ENCODE results near the gene ASXL3.

- TF ChIP-seq POLR2A (IDR thresholded peaks at IDR 0.05; ENCODE audit: low read depth, low read length): no peak
- TF ChIP-seq POLR2AphosphoS5 (IDR thresholded peaks at IDR 0.05; ENCODE audit: low read depth, low read length): no peak
- TF ChIP-seq POU2F2 (IDR thresholded peaks at IDR 0.05; ENCODE audit: low read depth, low read length): no peak
- TF ChIP-seq TAF1 (IDR thresholded peaks at IDR 0.05; ENCODE audit: low read depth, low read length): no peak
- no peak for TF ChIP-seq SPI1 (IDR thresholded peaks at IDR 0.05; ENCODE audit: low read depth, low read length)
Observed at GRCh38 chr18:33673689-33674088, 95.7 kb downstream of the ASXL3 start.

Data from GM12891 (cell line).